Measurements from ENCODE around the gene WNT3A.

GRCh38 chr1:228062085-228062791 lies 55.4 kb downstream of the WNT3A start:
- TF ChIP-seq CTCF (IDR thresholded peaks at IDR 0.05) (no peak), POLR2A (IDR thresholded peaks at IDR 0.05) (no peak)

Measured in esophagus squamous epithelium (tissue), 4 donors.